Cardiac septum (tissue), 1 donor: Measurements from ENCODE around the gene CXorf51A. TPM values are rescaled to one million over a fixed set of nuclear protein-coding genes. Genes with fewer than 3 reads are reported as not detected.
"Not testable (repeated sequence)": the region's sequence is repeated elsewhere in the genome, so short reads cannot be mapped to it uniquely, and the experiment has no call there.

Experiments
- DNase-seq: peaks from one replicate; pipeline ENCODE4 v3.0.0-alpha.2; 2020; ENCODE audit warnings: low spot score
- intact Hi-C: fragments of 100-400 bp; cut with DNase I; formaldehyde crosslinking; loops from one replicate; pipeline ENCODE4 v1.14.0; 2022
- long read RNA-seq: library from polyadenylated mRNA; unstranded; transcript quantifications from one replicate; pipeline ENCODE4 v2.0.0, GENCODE V29; 2021
- total RNA-seq: library from RNA; stranded (reverse); fragmentation: NEBNext Ultra II Directional; extraction: Animal tissue kit (Norgen Biotek cat#: 25700); gene quantifications from one replicate; pipeline ENCODE4 v1.2.1, GENCODE V29; 2021
- donor health status: DM: no; HTN: no; CAD: no.

The CXorf51A gene
- total RNA-seq = not detected
- long read RNA-seq = 0 reads

DNA sequence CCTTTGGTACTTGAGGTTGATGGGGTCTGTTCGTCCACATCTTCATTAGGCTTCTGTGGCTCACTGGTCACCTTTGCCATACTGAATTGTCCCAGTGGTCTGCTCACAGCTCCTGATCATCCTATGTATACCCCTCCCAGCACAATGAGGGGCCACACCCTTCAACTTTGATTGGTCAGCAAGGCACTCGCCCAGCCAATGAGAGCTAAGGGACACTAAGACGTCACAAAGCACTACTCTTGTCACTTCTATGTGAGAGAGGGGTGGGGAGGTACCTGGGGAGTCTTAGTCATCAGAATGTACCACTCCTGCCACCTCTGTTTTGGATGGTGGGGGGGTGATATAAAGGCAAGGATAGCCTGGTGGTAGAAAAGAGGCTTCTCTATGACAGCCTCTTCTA, at the start of gene CXorf51A:
Gene CXorf51A, minus strand, starts transcription at position 101 of the 400 bp plus-strand sequence. Its CDS starts 21 bp downstream, at position 80.
- intact Hi-C loops, DNase-seq: not testable (repeated sequence)

DNA sequence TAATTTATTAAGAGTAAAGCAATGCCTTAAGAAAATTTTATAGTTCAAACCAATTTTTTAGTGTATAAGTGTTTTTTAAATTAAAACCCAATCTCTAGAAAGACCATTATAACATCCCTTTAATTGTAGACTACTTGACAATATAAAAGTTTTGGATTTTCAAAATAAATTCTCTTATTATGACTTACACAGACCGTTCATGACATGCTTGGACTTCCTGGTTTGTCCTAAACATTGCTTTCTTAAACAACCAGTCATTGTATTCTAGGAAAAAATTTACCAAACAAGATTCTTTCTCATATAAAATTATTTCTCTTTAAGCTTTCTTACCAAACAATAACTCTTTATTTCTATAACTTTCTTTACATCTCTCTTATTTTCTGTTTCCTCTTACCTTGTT, 49.0 kb upstream of the CXorf51A start:
- intact Hi-C loops = no loop called here
- DNase-seq = no peak

DNA sequence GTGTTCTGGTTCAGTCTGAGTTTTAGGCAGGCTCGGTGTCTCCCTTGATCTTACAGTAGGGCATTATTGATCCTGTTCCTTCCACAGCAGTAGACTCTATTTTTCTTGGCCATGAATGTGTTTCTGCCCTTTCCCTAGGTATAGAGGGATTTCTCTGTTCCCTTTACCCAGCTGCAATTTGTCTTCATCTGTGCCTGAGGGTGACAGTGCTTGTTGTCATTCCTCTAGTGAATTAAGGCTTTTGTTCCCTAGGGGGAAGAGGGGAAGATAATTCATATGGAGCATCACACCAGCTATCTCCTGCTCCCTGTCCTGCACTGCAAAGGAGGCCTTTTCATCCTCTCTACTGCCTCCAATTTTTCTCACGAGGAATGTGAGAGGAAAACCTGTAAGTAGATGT, 39.7 kb upstream of the CXorf51A start:
- DNase-seq = no peak
- intact Hi-C loops = no loop called here

DNA sequence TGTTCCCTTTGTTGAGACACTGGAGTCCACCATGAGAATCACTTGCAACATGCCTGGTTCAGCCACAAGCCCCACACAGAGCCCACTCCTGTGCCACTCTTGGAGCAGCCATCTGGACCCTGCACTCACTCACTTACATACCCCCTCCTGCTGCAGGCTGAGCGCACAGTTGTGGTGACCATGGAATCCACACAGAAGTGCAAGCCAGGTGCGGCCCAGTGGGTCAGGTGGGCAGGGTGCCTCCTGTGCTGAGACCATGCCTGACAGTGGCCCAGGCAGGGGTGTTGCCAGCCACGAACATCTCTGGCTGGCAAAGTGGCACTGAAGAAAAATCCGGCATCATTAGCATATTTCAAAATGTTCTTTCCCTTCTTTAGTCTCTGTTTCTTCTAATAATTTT, 17.4 kb upstream of the CXorf51A start:
- intact Hi-C loops = no loop called here
- no peak for DNase-seq

DNA sequence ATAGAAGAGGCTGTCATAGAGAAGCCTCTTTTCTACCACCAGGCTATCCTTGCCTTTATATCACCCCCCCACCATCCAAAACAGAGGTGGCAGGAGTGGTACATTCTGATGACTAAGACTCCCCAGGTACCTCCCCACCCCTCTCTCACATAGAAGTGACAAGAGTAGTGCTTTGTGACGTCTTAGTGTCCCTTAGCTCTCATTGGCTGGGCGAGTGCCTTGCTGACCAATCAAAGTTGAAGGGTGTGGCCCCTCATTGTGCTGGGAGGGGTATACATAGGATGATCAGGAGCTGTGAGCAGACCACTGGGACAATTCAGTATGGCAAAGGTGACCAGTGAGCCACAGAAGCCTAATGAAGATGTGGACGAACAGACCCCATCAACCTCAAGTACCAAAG, 5.1 kb downstream of the CXorf51A start, which contains the start of gene CXorf51B:
Gene CXorf51B, plus strand, starts transcription at position 301 of the 400 bp plus-strand sequence. Its CDS starts 21 bp downstream, at position 322.
- intact Hi-C loops, DNase-seq: not testable (repeated sequence)

Other genes starting within 250 kb of the CXorf51A start
- gene CXorf51B, start 5.0 kb downstream of the CXorf51A start, total RNA-seq = not detected